HL-60/S4 treated with retinoic acid at 250 ng/mL for 4 days and 3 days (cell line): Measurements from ENCODE around the gene ANGPTL8.

Source experiments
- in situ Hi-C: fragments of 300-500 bp; cut with MboI; formaldehyde crosslinking; loops from 2 replicates; pipeline ENCODE4 v1.7.0; 2022; ENCODE audit warnings: low sequenced_read_pairs

Gene ANGPTL8

GRCh38 chr19:11234486-11235075 lies 4.8 kb upstream of the ANGPTL8 start:
- in situ Hi-C loops: no loop called here

GRCh38 chr19:11236324-11237301 lies 2.8 kb upstream of the ANGPTL8 start:
- in situ Hi-C loops: no loop called here

- in situ Hi-C loops: no loop called here
Measured at GRCh38 chr19:11237321-11237720, 2.1 kb upstream of the ANGPTL8 start.

- in situ Hi-C loops: no loop called here
Measured at GRCh38 chr19:11238041-11238440, 1.4 kb upstream of the ANGPTL8 start.

GRCh38 chr19:11238781-11239376 lies 540 bp upstream of the ANGPTL8 start:
- in situ Hi-C loops: no loop called here

GRCh38 chr19:11240008-11240444 lies 607 bp downstream of the ANGPTL8 start:
- in situ Hi-C loops: no loop called here

- in situ Hi-C loops: no loop called here
Measured at GRCh38 chr19:11242025-11242424, 2.6 kb downstream of the ANGPTL8 start.

- in situ Hi-C loops: no loop called here
Measured at GRCh38 chr19:11242864-11243797, 3.7 kb downstream of the ANGPTL8 start.

GRCh38 chr19:11243798-11244169 lies 4.4 kb downstream of the ANGPTL8 start:
- in situ Hi-C loops: no loop called here

- in situ Hi-C loops: no loop called here
Measured at GRCh38 chr19:11244846-11245589, 5.6 kb downstream of the ANGPTL8 start.

GRCh38 chr19:11246941-11247340 lies 7.5 kb downstream of the ANGPTL8 start:
- in situ Hi-C loops: no loop called here

- in situ Hi-C loops: no loop called here
Measured at GRCh38 chr19:11247391-11247790, 8.0 kb downstream of the ANGPTL8 start.

GRCh38 chr19:11247934-11248333 lies 8.5 kb downstream of the ANGPTL8 start:
- in situ Hi-C loops: no loop called here

- in situ Hi-C loops: no loop called here
Measured at GRCh38 chr19:11248852-11249251, 9.4 kb downstream of the ANGPTL8 start.

GRCh38 chr19:11251217-11251616 lies 11.8 kb downstream of the ANGPTL8 start:
- in situ Hi-C loops: no loop called here

- in situ Hi-C loops: no loop called here
Measured at GRCh38 chr19:11251650-11252314, 12.4 kb downstream of the ANGPTL8 start.

GRCh38 chr19:11252665-11253355 lies 13.4 kb downstream of the ANGPTL8 start:
- in situ Hi-C loops: no loop called here

- in situ Hi-C loops: no loop called here
Measured at GRCh38 chr19:11254666-11255065, 15.2 kb downstream of the ANGPTL8 start.

GRCh38 chr19:11256189-11256588 lies 16.8 kb downstream of the ANGPTL8 start:
- in situ Hi-C loops: no loop called here
